DOHH2 (cell line): ENCODE measurements around the gene INSC.
A peak's percentile ranks its signal among the peaks of the same experiment; 100 is the strongest.

Experiments
- H3F3A ChIP-seq: fragments of 200-600 bp; sonication (generic), shearing (Covaris generic); 2 replicates; pipeline ENCODE4 v1.6.0; 2016; ENCODE audit warnings: antibody characterized with exemption, mild to moderate bottlenecking; ENCODE audit not compliant: control insufficient read depth, insufficient read depth
- H3K27ac ChIP-seq: fragments of 200-600 bp; sonication (generic); 2 replicates; pipeline ENCODE4 v1.5.1; 2014; ENCODE audit warnings: low read depth, mild to moderate bottlenecking, low read length, moderate library complexity
- H3K27me3 ChIP-seq: fragments of 200-600 bp; sonication (generic); 2 replicates; pipeline ENCODE4 v1.6.1; 2014; ENCODE audit warnings: mild to moderate bottlenecking, low read length, mixed read lengths; ENCODE audit not compliant: control insufficient read depth
- H3K36me3 ChIP-seq: fragments of 200-600 bp; sonication (generic); 2 replicates; pipeline ENCODE4 v1.6.1; 2014; ENCODE audit warnings: mild to moderate bottlenecking, low read length, moderate library complexity, mixed read lengths; ENCODE audit not compliant: control insufficient read depth
- H3K4me1 ChIP-seq: fragments of 200-600 bp; sonication (generic); 2 replicates; pipeline ENCODE4 v1.6.1; 2014; ENCODE audit warnings: mild to moderate bottlenecking, low read length, mixed read lengths; ENCODE audit not compliant: control insufficient read depth
- H3K4me2 ChIP-seq: fragments of 200-600 bp; sonication (generic); 2 replicates; pipeline ENCODE4 v1.6.0; 2014; ENCODE audit warnings: mild to moderate bottlenecking, low read length, moderate library complexity
- H3K4me3 ChIP-seq: fragments of 200-600 bp; sonication (generic); 2 replicates; pipeline ENCODE4 v1.5.1; 2014; ENCODE audit warnings: mild to moderate bottlenecking, low read length, mixed read lengths
- H3K79me2 ChIP-seq: fragments of 200-600 bp; sonication (generic); 2 replicates; pipeline ENCODE4 v1.6.1; 2014; ENCODE audit warnings: mild to moderate bottlenecking, low read length, mixed read lengths; ENCODE audit not compliant: control insufficient read depth
- H3K9me2 ChIP-seq: fragments of 200-600 bp; sonication (generic); replicated peaks from 2 replicates; pipeline ENCODE4 v1.6.1; 2014; ENCODE audit warnings: mild to moderate bottlenecking, low read length, mixed read lengths; ENCODE audit not compliant: control insufficient read depth
- H3K9me3 ChIP-seq: fragments of 200-600 bp; sonication (generic); 2 replicates; pipeline ENCODE4 v1.6.1; 2014; ENCODE audit warnings: antibody characterized with exemption, low read length, mixed read lengths; ENCODE audit not compliant: control insufficient read depth, insufficient read depth
- H4K20me1 ChIP-seq: fragments of 200-600 bp; sonication (generic); 2 replicates; pipeline ENCODE4 v1.6.0; 2014; ENCODE audit warnings: low read depth, mild to moderate bottlenecking, antibody characterized with exemption, low read length, moderate library complexity; ENCODE audit not compliant: control insufficient read depth, insufficient read depth
- EZH2phosphoT487 ChIP-seq: fragments of 200-600 bp; sonication (generic); IDR thresholded peaks from 2 replicates; pipeline ENCODE4 v1.6.1; 2017; ENCODE audit warnings: borderline replicate concordance, mild to moderate bottlenecking, antibody characterized with exemption, low read length, moderate library complexity, mixed read lengths
- TF ChIP-seq, protein P1 (sequence below): fragments of 200-600 bp; sonication (generic); IDR thresholded peaks from one replicate; pipeline ENCODE4 v1.5.1; 2014; ENCODE audit warnings: antibody characterized with exemption, mild to moderate bottlenecking, low read depth, low read length; ENCODE audit not compliant: poor library complexity, severe bottlenecking

INSC gene

DNA sequence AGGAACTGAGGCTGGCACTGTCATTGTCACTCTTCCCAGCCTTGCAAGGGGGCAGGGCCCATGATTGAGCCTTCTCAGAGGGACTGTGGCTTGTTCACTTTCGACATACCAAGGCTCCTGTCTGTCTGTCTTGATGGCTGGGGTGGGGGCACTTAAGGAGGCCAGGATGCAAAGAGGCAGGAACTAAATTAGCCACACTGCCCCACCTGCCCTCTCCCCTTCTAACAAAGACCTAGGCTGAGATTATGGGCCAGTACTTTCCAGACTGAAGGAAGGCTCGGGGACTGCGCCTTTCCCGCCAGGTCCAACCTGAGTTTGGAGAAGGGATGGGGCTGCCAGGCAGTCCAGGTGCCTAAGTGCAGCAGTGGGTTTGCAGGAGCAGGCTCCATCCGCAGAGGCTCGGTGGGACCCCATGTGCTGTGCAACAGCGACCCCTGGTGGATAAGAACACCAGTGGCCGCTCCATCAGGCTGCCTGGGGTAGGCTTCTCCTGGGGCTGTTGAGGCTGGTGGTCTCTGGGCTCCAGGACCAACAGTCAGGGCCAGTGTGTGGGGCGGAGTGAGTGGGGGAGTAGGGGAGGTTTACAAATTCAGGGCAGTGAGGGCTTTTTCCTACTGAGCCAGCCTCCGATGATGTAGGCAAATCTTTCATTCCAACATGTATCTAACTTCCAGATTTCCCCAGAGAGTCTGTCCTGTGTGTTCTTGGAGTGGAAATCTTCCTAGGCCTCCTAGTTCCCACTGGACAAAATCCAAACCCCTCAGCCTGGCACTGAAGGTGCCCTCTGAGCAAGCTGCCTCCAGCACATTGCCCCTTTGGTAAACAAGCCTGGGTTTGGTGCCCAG lies 93.9 kb downstream of the INSC start:
- no peaks in the 10 kb centered on the region for H3K27me3 ChIP-seq
- H4K20me1 ChIP-seq = no peaks in the 10 kb centered on the region
- H3K36me3 ChIP-seq = no peaks in the 10 kb centered on the region
- H3K9me2 ChIP-seq = no peaks in the 10 kb centered on the region
- H3K9me3 ChIP-seq = no peaks in the 10 kb centered on the region
- TF ChIP-seq, protein P1, sequence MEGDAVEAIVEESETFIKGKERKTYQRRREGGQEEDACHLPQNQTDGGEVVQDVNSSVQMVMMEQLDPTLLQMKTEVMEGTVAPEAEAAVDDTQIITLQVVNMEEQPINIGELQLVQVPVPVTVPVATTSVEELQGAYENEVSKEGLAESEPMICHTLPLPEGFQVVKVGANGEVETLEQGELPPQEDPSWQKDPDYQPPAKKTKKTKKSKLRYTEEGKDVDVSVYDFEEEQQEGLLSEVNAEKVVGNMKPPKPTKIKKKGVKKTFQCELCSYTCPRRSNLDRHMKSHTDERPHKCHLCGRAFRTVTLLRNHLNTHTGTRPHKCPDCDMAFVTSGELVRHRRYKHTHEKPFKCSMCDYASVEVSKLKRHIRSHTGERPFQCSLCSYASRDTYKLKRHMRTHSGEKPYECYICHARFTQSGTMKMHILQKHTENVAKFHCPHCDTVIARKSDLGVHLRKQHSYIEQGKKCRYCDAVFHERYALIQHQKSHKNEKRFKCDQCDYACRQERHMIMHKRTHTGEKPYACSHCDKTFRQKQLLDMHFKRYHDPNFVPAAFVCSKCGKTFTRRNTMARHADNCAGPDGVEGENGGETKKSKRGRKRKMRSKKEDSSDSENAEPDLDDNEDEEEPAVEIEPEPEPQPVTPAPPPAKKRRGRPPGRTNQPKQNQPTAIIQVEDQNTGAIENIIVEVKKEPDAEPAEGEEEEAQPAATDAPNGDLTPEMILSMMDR = peak; percentile 83
- no peak for TF ChIP-seq EZH2phosphoT487
- H3F3A ChIP-seq = no peaks in the 10 kb centered on the region
- no peaks in the 10 kb centered on the region for H3K79me2 ChIP-seq
- H3K27ac ChIP-seq = no peak overlapping the region
- no peaks in the 10 kb centered on the region for H3K4me1 ChIP-seq
- no peak overlapping the region for H3K4me2 ChIP-seq
- H3K4me3 ChIP-seq = no peak overlapping the region

DNA sequence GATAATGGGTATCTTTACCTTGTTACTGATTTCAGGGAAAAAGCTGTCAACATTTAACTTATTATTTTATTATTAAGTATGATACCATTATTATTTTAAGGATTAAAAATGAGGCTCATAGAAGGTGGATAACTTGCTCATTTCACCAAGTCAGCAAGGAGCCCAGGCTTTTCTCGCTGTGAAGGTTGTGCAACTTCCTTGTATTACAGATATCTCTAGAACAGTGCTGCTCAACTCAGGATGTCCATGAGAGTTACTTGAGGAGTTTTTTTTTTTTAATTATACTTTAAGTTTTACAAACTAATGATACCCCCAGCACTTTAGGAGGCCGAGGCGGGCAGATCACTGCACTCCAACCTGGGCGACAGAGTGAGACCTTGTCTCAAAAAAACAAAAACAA lies 98.2 kb downstream of the INSC start:
- no peaks in the 10 kb centered on the region for H4K20me1 ChIP-seq
- TF ChIP-seq, protein P1 = no peak
- TF ChIP-seq EZH2phosphoT487 = no peak
- H3K27ac ChIP-seq = no peak overlapping the region
- H3K36me3 ChIP-seq = no peaks in the 10 kb centered on the region
- H3K9me2 ChIP-seq = no peaks in the 10 kb centered on the region
- H3K4me3 ChIP-seq = no peak overlapping the region
- no peaks in the 10 kb centered on the region for H3K79me2 ChIP-seq
- H3K27me3 ChIP-seq = no peaks in the 10 kb centered on the region
- H3F3A ChIP-seq = no peaks in the 10 kb centered on the region
- no peaks in the 10 kb centered on the region for H3K4me1 ChIP-seq
- no peak overlapping the region for H3K4me2 ChIP-seq
- H3K9me3 ChIP-seq = no peaks in the 10 kb centered on the region

DNA sequence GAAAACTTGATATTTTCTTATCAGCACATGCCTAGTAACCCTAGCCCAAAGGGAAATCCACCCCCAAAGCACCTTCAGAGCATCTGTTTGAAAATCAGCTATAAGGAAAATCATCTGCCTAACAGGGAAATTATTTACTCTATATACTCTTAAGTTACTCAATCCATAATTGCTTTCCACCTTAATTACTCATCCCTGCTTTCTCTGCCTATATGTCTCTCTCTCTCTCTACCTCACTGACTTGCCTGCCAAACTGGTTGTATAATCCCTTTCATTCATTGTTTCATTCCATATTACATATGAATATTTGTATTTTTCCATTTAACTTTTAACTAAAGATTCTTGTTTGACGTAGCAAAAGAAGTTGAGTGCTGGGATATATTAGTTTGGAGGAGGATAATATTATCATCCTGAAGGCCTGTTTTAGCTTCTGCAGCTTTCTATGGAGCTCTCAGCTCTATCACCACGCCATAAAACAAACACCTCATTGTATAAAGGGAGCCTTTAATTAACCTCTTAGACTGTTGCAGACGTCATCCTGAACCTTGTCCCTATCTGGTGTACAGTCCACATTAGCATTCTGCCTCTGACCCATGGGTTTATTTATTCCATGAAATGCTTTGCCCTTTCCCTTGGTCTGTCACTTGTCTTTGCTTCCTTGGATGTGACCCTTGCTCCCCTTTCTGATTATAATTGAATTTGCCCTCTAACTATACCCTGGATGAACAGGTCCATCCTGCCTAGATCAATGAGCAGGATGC lies 98.9 kb downstream of the INSC start:
- H3K36me3 ChIP-seq = no peaks in the 10 kb centered on the region
- H3K9me2 ChIP-seq = no peaks in the 10 kb centered on the region

More for the DNA sequence above, 98.9 kb downstream of the INSC start:
- no peak for TF ChIP-seq EZH2phosphoT487
- TF ChIP-seq, protein P1 = no peak
- Histone ChIP-seq H3K4me3 (no peak overlapping the region), H3K9me3 (no peaks in the 10 kb centered on the region), H3K27ac (no peak overlapping the region), H3K79me2 (no peaks in the 10 kb centered on the region), H3F3A (no peaks in the 10 kb centered on the region), H3K27me3 (no peaks in the 10 kb centered on the region), H3K4me1 (no peaks in the 10 kb centered on the region), H3K4me2 (no peak overlapping the region), H4K20me1 (no peaks in the 10 kb centered on the region)
